HEK293T (cell line): ENCODE data around the gene RNF150.

Experiments used
- BHLHE40 ChIP-seq: fragments of 450-650 bp; IDR thresholded peaks from 2 replicates; pipeline ENCODE4 v1.6.1; 2016; ENCODE audit warnings: mild to moderate bottlenecking, moderate library complexity, borderline replicate concordance
- ELF4 ChIP-seq: fragments of 450-650 bp; IDR thresholded peaks from 2 replicates; pipeline ENCODE4 v1.6.1; 2017; ENCODE audit warnings: antibody characterized with exemption
- FOXK2 ChIP-seq: fragments of 450-650 bp; IDR thresholded peaks from 2 replicates; pipeline ENCODE4 v1.6.1; 2016; ENCODE audit warnings: mild to moderate bottlenecking
- L3MBTL2 ChIP-seq: fragments of 450-650 bp; conservative IDR thresholded peaks from 2 replicates; pipeline ENCODE4 v1.6.1; 2016; ENCODE audit warnings: mild to moderate bottlenecking
- LEF1 ChIP-seq: fragments of 450-650 bp; IDR thresholded peaks from 2 replicates; pipeline ENCODE4 v1.6.1; 2017; ENCODE audit warnings: mild to moderate bottlenecking, borderline replicate concordance
- SP1 ChIP-seq: fragments of 450-650 bp; IDR thresholded peaks from 2 replicates; pipeline ENCODE4 v1.6.1; 2017
- SUZ12 ChIP-seq: fragments of 450-650 bp; IDR thresholded peaks from 2 replicates; pipeline ENCODE4 v1.6.1; 2016; ENCODE audit warnings: mild to moderate bottlenecking
- TARDBP ChIP-seq: fragments of 450-650 bp; IDR thresholded peaks from 2 replicates; pipeline ENCODE4 v1.6.1; 2016
- ZNF384 ChIP-seq: fragments of 450-650 bp; IDR thresholded peaks from 2 replicates; pipeline ENCODE4 v1.6.1; 2016
- TF ChIP-seq, protein P1 (sequence below): fragments of 450-650 bp; IDR thresholded peaks from 2 replicates; pipeline ENCODE4 v1.6.1; 2016

DNA sequence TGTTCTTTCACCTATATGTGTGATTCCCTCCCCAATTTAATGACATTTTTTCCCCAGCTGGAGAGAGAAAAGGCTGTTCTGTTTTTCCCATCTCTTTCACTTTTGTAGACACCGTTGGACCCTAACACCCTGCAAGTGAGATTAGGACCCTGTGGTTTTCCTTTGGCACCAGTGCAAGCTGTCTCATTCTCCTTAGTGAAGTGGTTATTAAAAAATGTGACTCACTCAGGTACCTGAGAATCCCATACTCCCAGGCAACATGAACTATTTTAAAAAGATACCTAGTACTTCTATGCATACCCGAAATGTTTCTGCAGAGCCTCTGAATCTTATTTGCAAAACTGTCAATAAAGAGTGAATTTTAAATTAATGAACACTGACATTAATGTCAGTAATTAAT is 201.4 kb downstream of the RNF150 start:
- TF ChIP-seq BHLHE40 (no peak), ELF4 (no peak), ZNF384 (no peak), TARDBP (no peak), FOXK2 (no peak), SUZ12 (no peak), SP1 (no peak), LEF1 (no peak), L3MBTL2 (no peak)
- TF ChIP-seq, protein P1, sequence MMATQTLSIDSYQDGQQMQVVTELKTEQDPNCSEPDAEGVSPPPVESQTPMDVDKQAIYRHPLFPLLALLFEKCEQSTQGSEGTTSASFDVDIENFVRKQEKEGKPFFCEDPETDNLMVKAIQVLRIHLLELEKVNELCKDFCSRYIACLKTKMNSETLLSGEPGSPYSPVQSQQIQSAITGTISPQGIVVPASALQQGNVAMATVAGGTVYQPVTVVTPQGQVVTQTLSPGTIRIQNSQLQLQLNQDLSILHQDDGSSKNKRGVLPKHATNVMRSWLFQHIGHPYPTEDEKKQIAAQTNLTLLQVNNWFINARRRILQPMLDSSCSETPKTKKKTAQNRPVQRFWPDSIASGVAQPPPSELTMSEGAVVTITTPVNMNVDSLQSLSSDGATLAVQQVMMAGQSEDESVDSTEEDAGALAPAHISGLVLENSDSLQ = no peak
